Measurements from ENCODE around the gene CTSK.

- TF ChIP-seq POLR2AphosphoS5 (IDR thresholded peaks at IDR 0.05; ENCODE audit: low read depth, low read length) (no peak), TAF1 (IDR thresholded peaks at IDR 0.05; ENCODE audit: borderline replicate concordance, insufficient read depth, low read length) (no peak)
These were observed 1.6 kb upstream of the CTSK start for GRCh38 chr1:150809651-150810050.

All from PFSK-1 (cell line).